IMR-90 (cell line): ENCODE data around the gene EP300. TPM values are rescaled to one million over a fixed set of nuclear protein-coding genes. Genes with fewer than 3 reads are reported as not detected.

Experiments
- ATAC-seq: fragments of 200-7000 bp; cut with Tn5 transposase; 2 replicates; pipeline ENCODE4 v1.9.1; 2020; ENCODE audit warnings: low read depth, mild to moderate bottlenecking, moderate library complexity
- BruUV-seq: library from RNA; stranded (reverse); fragments of 400-500 nt; replicated peaks from 2 replicates; lab custom pipeline; 2021; lab: Mats Ljungman, UMichigan
- CTCF ChIA-PET: fragments of 300-600 bp; formaldehyde crosslinking; extraction: SDS; loops from one replicate; lab custom pipeline; 2021; ENCODE audit warnings: antibody characterized with exemption; lab: Yijun Ruan, JAX
- POLR2A ChIA-PET: fragments of 300-600 bp; sonication (Branson Sonifier 250); formaldehyde crosslinking; loops from one replicate; lab custom pipeline; 2022; ENCODE audit warnings: antibody characterized with exemption; ENCODE audit not compliant: unreplicated experiment; lab: Charles Lee
- DNase-seq: peaks from one replicate; pipeline ENCODE4 v3.0.0; 2013
- H2AFZ ChIP-seq: replicated peaks from 2 replicates; pipeline ENCODE3; 2013; ENCODE audit warnings: low read length, mild to moderate bottlenecking; ENCODE audit not compliant: poor library complexity
- H2AK5ac ChIP-seq: 2 replicates; pipeline ENCODE4 v1.6.1; 2013; ENCODE audit warnings: low read depth, low read length, inconsistent platforms
- H2AK9ac ChIP-seq: replicated peaks from 2 replicates; pipeline ENCODE3; 2013; ENCODE audit warnings: mild to moderate bottlenecking, low read depth, low read length, moderate library complexity; ENCODE audit not compliant: poor library complexity
- H2BK120ac ChIP-seq: 2 replicates; pipeline ENCODE4 v1.6.1; 2013; ENCODE audit warnings: low read depth, low read length, inconsistent platforms
- H2BK15ac ChIP-seq: 3 replicates; pipeline ENCODE4 v1.6.1; 2013; ENCODE audit warnings: low read depth, low read length, inconsistent platforms
- H2BK20ac ChIP-seq: 2 replicates; pipeline ENCODE4 v1.6.1; 2013; ENCODE audit warnings: low read depth, mild to moderate bottlenecking, inconsistent platforms, low read length, moderate library complexity
- H2BK5ac ChIP-seq: 2 replicates; pipeline ENCODE4 v1.6.1; 2013; ENCODE audit warnings: mild to moderate bottlenecking, low read depth, low read length, inconsistent platforms; ENCODE audit not compliant: poor library complexity, severe bottlenecking
- H3K14ac ChIP-seq: replicated peaks from 2 replicates; pipeline ENCODE4 v1.6.1; 2013; ENCODE audit warnings: low read depth, low read length, inconsistent platforms
- H3K18ac ChIP-seq: 2 replicates; pipeline ENCODE4 v1.6.1; 2013; ENCODE audit warnings: low read depth, low read length, control low read depth
- H3K23ac ChIP-seq: 2 replicates; pipeline ENCODE4 v1.6.1; 2013; ENCODE audit warnings: low read depth, low read length, inconsistent platforms
- H3K27ac ChIP-seq: 2 replicates; pipeline ENCODE4 v1.5.1; 2013; ENCODE audit warnings: mild to moderate bottlenecking, control low read depth, low read length; ENCODE audit not compliant: insufficient read depth
- H3K27me3 ChIP-seq: 2 replicates; pipeline ENCODE4 v1.6.1; 2013; ENCODE audit warnings: low read length; ENCODE audit not compliant: control insufficient read depth, insufficient read depth
- H3K36me3 ChIP-seq: 2 replicates; pipeline ENCODE4 v1.6.1; 2013; ENCODE audit warnings: low read length, mixed read lengths; ENCODE audit not compliant: control insufficient read depth, insufficient read depth
- H3K4ac ChIP-seq: 2 replicates; pipeline ENCODE4 v1.6.1; 2013; ENCODE audit warnings: low read depth, low read length, inconsistent platforms
- H3K4me1 ChIP-seq: 2 replicates; pipeline ENCODE4 v1.6.1; 2013; ENCODE audit warnings: low read length, mixed read lengths; ENCODE audit not compliant: control insufficient read depth, insufficient read depth
- H3K4me2 ChIP-seq: 2 replicates; pipeline ENCODE4 v1.6.1; 2013; ENCODE audit warnings: low read depth, mild to moderate bottlenecking, control low read depth, low read length, moderate library complexity
- H3K4me3 ChIP-seq: 2 replicates; pipeline ENCODE4 v1.5.1; 2013; ENCODE audit warnings: low read depth, mild to moderate bottlenecking, control low read depth, low read length, moderate library complexity; ENCODE audit not compliant: insufficient read depth
- H3K56ac ChIP-seq: 2 replicates; pipeline ENCODE4 v1.6.1; 2013; ENCODE audit warnings: low read length, inconsistent platforms; ENCODE audit not compliant: insufficient read depth; ENCODE audit errors: extremely low read depth
- H3K79me1 ChIP-seq, 2 experiments: 2 replicates each; pipeline ENCODE4 v1.6.1; 2013; ENCODE audit warnings: low read length in 2 of 2, inconsistent platforms in 1 of 2, low read depth in 1 of 2
- H3K9ac ChIP-seq: 2 replicates; pipeline ENCODE4 v1.6.1; 2013; ENCODE audit warnings: low read depth, low read length, control low read depth
- H3K9me1 ChIP-seq: 2 replicates; pipeline ENCODE4 v1.6.1; 2013; ENCODE audit warnings: low read length, inconsistent platforms; ENCODE audit not compliant: insufficient read depth
- H3K9me3 ChIP-seq: 2 replicates; pipeline ENCODE4 v1.6.1; 2013; ENCODE audit warnings: low read length; ENCODE audit not compliant: control insufficient read depth, insufficient read depth
- H4K20me1 ChIP-seq: 2 replicates; pipeline ENCODE4 v1.6.1; 2013; ENCODE audit warnings: low read length, inconsistent platforms; ENCODE audit not compliant: insufficient read depth
- H4K5ac ChIP-seq: 2 replicates; pipeline ENCODE4 v1.6.1; 2013; ENCODE audit warnings: mild to moderate bottlenecking, low read depth, low read length, control low read depth
- H4K8ac ChIP-seq, 2 experiments: 2 replicates each; pipeline ENCODE4 v1.6.1; 2013; ENCODE audit warnings: low read depth in 2 of 2, low read length in 2 of 2, control low read depth in 1 of 2, inconsistent platforms in 1 of 2
- H4K91ac ChIP-seq: 2 replicates; pipeline ENCODE4 v1.6.1; 2013; ENCODE audit warnings: low read depth, low read length, inconsistent platforms; ENCODE audit not compliant: insufficient read depth
- FOS ChIP-seq: fragments of 150-350 bp; IDR thresholded peaks from 2 replicates; pipeline ENCODE4 v1.6.1; 2016; ENCODE audit warnings: low read depth, low read length
- MAFK ChIP-seq: IDR thresholded peaks from 2 replicates; pipeline ENCODE4 v1.6.1; 2012; ENCODE audit warnings: low read depth, low read length, improper control_type of control experiment
- NFE2L2 ChIP-seq: fragments of 150-350 bp; IDR thresholded peaks from 2 replicates; pipeline ENCODE4 v1.6.1; 2016; ENCODE audit warnings: low read depth, mild to moderate bottlenecking, low read length
- WGBS, 2 experiments: methylation state at CpG; one replicate each; pipeline versions ENCODE4 v1.1.5 to v1.1.7; 2013; ENCODE audit warnings: missing lambda C conversion rate in 2 of 2; ENCODE audit not compliant: insufficient read length in 1 of 2; ENCODE audit errors: extremely low coverage in 2 of 2; 5-methylcytosine and 5-hydroxymethylcytosine counted together
- dilution Hi-C: fragments of 300-500 bp; cut with HindIII; formaldehyde crosslinking; loops from one replicate; pipeline ENCODE4 v1.14.3; 2018; ENCODE audit warnings: low sequenced_read_pairs; ENCODE audit not compliant: unreplicated experiment
- in situ Hi-C: fragments of 300-500 bp; cut with MboI; formaldehyde crosslinking; loops from 3 replicates; pipeline ENCODE4 v1.14.3; 2019; ENCODE audit warnings: low sequenced_read_pairs, inconsistent platforms, mixed read lengths
- intact Hi-C: fragments of 100-400 bp; cut with micrococcal nuclease; formaldehyde crosslinking; loops from 2 replicates; pipeline ENCODE4 v1.10.0; 2022
- polyA plus RNA-seq, 3 experiments: library from polyadenylated mRNA; depleted of rRNA; stranded (reverse); fragments of >200 nt; gene quantifications; 2 replicates each; pipeline ENCODE4 v1.2.3, GENCODE V29; 2012; ENCODE audit warnings: low replicate concordance in 1 of 3
- total RNA-seq: library from RNA; depleted of rRNA; stranded (reverse); fragments of >200 nt; gene quantifications from 2 replicates; pipeline ENCODE4 v1.2.3, GENCODE V29; 2012

The EP300 gene
- total and polyA plus RNA-seq, 2 of the 4 experiments (the other 2 are of a cell fraction): 23.3 to 27.4 TPM

GRCh38 chr22:41169157-41169556, 76.8 kb downstream of the EP300 start:
- no peak for TF ChIP-seq NFE2L2
- TF ChIP-seq FOS: no peak
- TF ChIP-seq MAFK: no peak

More at GRCh38 chr22:41169157-41169556, 76.8 kb downstream of the EP300 start:
- H2BK20ac ChIP-seq: no peak overlapping the region
- no peaks in the 10 kb centered on the region for H3K9me3 ChIP-seq
- H3K23ac ChIP-seq: no peak overlapping the region
- H3K79me1 ChIP-seq: peaks cover 21 to 31% of the 10 kb centered on the region in 2 experiments
- H3K4me2 ChIP-seq: no peak overlapping the region
- DNase-seq: no peak
- dilution Hi-C loops: no loop called here
- no CpG with 5 or more reads among the region's 8 CpGs for WGBS, 2 experiments
- no peak overlapping the region for H3K4me3 ChIP-seq
- no peak overlapping the region for H2AK5ac ChIP-seq
- H3K18ac ChIP-seq: no peak overlapping the region
- no peak overlapping the region for H3K56ac ChIP-seq
- H3K27me3 ChIP-seq: no peaks in the 10 kb centered on the region
- POLR2A ChIA-PET: no interaction called here
- no peak overlapping the region for H2BK5ac ChIP-seq
- H3K9ac ChIP-seq: no peak overlapping the region
- no peak overlapping the region for H4K91ac ChIP-seq
- H3K27ac ChIP-seq: no peak overlapping the region
- H3K4me1 ChIP-seq: no peaks in the 10 kb centered on the region
- no peak for ATAC-seq
- H3K4ac ChIP-seq: no peak overlapping the region
- intact Hi-C loops: loop anchor here (5.0 kb wide), 1 partner anchor 37 kb away; no protein-coding TSS in a partner anchor
- no peaks in the 10 kb centered on the region for H4K20me1 ChIP-seq
- H4K5ac ChIP-seq: no peak overlapping the region
- in situ Hi-C loops: loop anchor here (5.0 kb wide), 1 partner anchor 37 kb away; no protein-coding TSS in a partner anchor
- H3K14ac ChIP-seq: no peak overlapping the region
- H2BK15ac ChIP-seq: no peak overlapping the region
- H4K8ac ChIP-seq: no peak overlapping the region
- CTCF ChIA-PET: no interaction called here
- peaks cover 60% of the 10 kb centered on the region for H3K36me3 ChIP-seq
- no peaks in the 10 kb centered on the region for H3K9me1 ChIP-seq
- no peak overlapping the region for H2AFZ ChIP-seq
- H2AK9ac ChIP-seq: no peak overlapping the region
- no TSS peak for BruUV-seq
- no peak overlapping the region for H2BK120ac ChIP-seq
